ENCODE data around the gene ZNF579. TPM values are rescaled to one million over a fixed set of nuclear protein-coding genes. Genes with fewer than 3 reads are reported as not detected.

ZNF579 gene
- polyA plus RNA-seq, 1 donor from 2014 or later, result 7.4 TPM

DNA sequence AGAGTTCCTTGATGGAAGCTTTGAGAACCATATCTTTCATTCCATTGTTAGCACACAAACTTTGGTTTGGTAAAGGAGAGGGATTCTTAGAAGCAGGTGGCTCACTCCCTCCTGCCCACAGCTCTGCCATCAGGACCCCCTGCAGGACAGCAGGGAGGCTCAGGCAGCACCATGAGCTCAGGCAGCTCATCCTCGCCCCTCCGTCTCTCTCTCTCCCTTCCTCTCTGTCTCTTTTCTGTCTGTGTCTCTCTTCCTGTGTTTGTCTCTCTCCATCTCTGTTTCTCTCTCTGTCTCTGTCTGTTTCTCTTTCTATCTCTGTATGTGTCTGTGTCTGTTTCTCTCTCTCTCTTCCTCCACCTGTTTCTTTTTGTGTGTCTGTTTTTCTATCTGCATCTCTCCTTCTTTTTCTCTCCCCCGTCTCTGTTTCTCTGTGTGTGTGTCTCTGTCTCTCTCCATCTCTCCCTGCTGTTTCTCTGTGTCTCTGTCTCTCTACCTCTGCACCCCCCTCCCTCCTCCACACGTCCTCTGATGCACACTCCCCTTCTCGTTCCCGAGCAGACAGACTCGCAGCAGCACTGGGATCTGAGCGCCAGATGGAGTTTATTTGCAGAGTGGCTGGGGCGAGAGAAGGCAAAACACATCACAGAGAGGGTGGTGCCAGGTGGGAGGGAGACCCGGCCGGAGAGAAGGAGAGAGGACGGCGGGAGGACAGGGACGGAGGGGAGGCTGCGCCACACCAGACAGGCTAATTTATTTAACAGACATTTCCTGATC is 52.4 kb downstream of the ZNF579 start:
- Histone ChIP-seq H3K4me2 (ENCODE audit: low read length) (no peak overlapping the region), H3K27ac (ENCODE audit: low read length) (no peak overlapping the region), H3K36me3 (ENCODE audit: insufficient read depth, low read length) (no peaks in the 10 kb centered on the region), H2AFZ (ENCODE audit: low read depth, low read length) (no peak overlapping the region), H3K4me3 (ENCODE audit: low read length) (no peak overlapping the region), H3F3A (ENCODE audit: insufficient read depth, low read length, poor library complexity, severe bottlenecking) (no peaks in the 10 kb centered on the region), H3K79me2 (replicated peaks; ENCODE audit: insufficient read depth, low read length) (no peaks in the 10 kb centered on the region), H3K27me3 (ENCODE audit: insufficient read depth, low read depth, low read length) (no peaks in the 10 kb centered on the region), H4K20me1 (ENCODE audit: insufficient read depth) (no peaks in the 10 kb centered on the region), H3K9me3 (ENCODE audit: low read length) (no peaks in the 10 kb centered on the region), H3K9ac (ENCODE audit: low read length) (peak overlapping the region; percentile 9), H3K9me2 (ENCODE audit: insufficient read depth, low read length) (no peaks in the 10 kb centered on the region)
- TF ChIP-seq EZH2 (IDR thresholded peaks at IDR 0.05; ENCODE audit: borderline replicate concordance, insufficient read depth, low read length, poor library complexity, severe bottlenecking), result no peak
- no peak for TF ChIP-seq SMC3 (conservative IDR thresholded peaks at IDR 0.05; ENCODE audit: poor library complexity)
- TF ChIP-seq, protein P1, sequence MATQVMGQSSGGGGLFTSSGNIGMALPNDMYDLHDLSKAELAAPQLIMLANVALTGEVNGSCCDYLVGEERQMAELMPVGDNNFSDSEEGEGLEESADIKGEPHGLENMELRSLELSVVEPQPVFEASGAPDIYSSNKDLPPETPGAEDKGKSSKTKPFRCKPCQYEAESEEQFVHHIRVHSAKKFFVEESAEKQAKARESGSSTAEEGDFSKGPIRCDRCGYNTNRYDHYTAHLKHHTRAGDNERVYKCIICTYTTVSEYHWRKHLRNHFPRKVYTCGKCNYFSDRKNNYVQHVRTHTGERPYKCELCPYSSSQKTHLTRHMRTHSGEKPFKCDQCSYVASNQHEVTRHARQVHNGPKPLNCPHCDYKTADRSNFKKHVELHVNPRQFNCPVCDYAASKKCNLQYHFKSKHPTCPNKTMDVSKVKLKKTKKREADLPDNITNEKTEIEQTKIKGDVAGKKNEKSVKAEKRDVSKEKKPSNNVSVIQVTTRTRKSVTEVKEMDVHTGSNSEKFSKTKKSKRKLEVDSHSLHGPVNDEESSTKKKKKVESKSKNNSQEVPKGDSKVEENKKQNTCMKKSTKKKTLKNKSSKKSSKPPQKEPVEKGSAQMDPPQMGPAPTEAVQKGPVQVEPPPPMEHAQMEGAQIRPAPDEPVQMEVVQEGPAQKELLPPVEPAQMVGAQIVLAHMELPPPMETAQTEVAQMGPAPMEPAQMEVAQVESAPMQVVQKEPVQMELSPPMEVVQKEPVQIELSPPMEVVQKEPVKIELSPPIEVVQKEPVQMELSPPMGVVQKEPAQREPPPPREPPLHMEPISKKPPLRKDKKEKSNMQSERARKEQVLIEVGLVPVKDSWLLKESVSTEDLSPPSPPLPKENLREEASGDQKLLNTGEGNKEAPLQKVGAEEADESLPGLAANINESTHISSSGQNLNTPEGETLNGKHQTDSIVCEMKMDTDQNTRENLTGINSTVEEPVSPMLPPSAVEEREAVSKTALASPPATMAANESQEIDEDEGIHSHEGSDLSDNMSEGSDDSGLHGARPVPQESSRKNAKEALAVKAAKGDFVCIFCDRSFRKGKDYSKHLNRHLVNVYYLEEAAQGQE (IDR thresholded peaks at IDR 0.05; ENCODE audit: borderline replicate concordance), result no peak
- TF ChIP-seq MXI1 (conservative IDR thresholded peaks at IDR 0.05; ENCODE audit: poor library complexity, severe bottlenecking), result no peak
- TF ChIP-seq, protein P2, sequence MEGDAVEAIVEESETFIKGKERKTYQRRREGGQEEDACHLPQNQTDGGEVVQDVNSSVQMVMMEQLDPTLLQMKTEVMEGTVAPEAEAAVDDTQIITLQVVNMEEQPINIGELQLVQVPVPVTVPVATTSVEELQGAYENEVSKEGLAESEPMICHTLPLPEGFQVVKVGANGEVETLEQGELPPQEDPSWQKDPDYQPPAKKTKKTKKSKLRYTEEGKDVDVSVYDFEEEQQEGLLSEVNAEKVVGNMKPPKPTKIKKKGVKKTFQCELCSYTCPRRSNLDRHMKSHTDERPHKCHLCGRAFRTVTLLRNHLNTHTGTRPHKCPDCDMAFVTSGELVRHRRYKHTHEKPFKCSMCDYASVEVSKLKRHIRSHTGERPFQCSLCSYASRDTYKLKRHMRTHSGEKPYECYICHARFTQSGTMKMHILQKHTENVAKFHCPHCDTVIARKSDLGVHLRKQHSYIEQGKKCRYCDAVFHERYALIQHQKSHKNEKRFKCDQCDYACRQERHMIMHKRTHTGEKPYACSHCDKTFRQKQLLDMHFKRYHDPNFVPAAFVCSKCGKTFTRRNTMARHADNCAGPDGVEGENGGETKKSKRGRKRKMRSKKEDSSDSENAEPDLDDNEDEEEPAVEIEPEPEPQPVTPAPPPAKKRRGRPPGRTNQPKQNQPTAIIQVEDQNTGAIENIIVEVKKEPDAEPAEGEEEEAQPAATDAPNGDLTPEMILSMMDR (IDR thresholded peaks at IDR 0.05; ENCODE audit: poor library complexity, severe bottlenecking), result no peak
- TF ChIP-seq TAF1 (IDR thresholded peaks at IDR 0.05; ENCODE audit: low read depth), result no peak
- no peak for TF ChIP-seq POLR2AphosphoS5 (IDR thresholded peaks at IDR 0.05)
- TF ChIP-seq EP300 (conservative IDR thresholded peaks at IDR 0.05; ENCODE audit: poor library complexity, severe bottlenecking), result no peak
- no peak for TF ChIP-seq RAD21 (conservative IDR thresholded peaks at IDR 0.05)

DNA sequence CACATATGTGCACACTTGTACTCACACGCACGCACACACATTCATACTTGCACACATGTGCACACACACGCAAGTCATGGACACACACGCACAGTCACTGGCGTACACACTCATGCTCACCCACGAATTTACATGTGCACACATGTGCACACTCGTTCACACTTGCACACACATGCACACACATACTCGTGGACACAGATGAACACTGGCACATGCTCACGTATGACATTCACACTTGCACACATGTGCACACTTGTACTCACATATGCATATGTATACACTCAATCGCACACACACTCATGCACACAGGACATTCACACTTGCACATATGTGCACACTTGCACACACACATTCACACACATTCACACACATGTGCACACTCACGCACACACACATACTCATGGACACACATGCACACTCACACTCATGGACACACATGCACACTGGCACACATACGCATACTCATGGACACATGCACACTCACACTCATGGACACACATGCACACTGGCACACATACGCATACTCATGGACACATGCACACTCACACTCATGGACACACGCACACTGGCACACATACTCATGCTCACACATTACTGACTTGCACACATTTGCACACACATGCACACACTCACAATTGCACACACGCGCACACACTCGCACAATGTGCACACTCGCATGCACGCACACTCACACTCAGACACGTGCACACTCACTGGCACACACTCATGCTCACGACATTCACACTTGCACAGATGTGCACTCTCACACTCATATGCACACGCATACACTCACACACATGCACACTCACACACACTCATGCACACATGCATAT is 53.2 kb downstream of the ZNF579 start:
- TF ChIP-seq RAD21 (conservative IDR thresholded peaks at IDR 0.05) (no peak), TAF1 (IDR thresholded peaks at IDR 0.05; ENCODE audit: low read depth) (no peak), POLR2AphosphoS5 (IDR thresholded peaks at IDR 0.05) (no peak), MXI1 (conservative IDR thresholded peaks at IDR 0.05; ENCODE audit: poor library complexity, severe bottlenecking) (no peak), EP300 (conservative IDR thresholded peaks at IDR 0.05; ENCODE audit: poor library complexity, severe bottlenecking) (no peak), SMC3 (conservative IDR thresholded peaks at IDR 0.05; ENCODE audit: poor library complexity) (no peak), EZH2 (IDR thresholded peaks at IDR 0.05; ENCODE audit: borderline replicate concordance, insufficient read depth, low read length, poor library complexity, severe bottlenecking) (no peak)
- TF ChIP-seq, protein P2 (IDR thresholded peaks at IDR 0.05; ENCODE audit: poor library complexity, severe bottlenecking), result no peak
- TF ChIP-seq, protein P1 (IDR thresholded peaks at IDR 0.05; ENCODE audit: borderline replicate concordance), result no peak
- Histone ChIP-seq H2AFZ (ENCODE audit: low read depth, low read length) (no peak overlapping the region), H3K4me2 (ENCODE audit: low read length) (no peak overlapping the region)

More for the DNA sequence above, 53.2 kb downstream of the ZNF579 start:
- H3K79me2 ChIP-seq (replicated peaks; ENCODE audit: insufficient read depth, low read length), result no peaks in the 10 kb centered on the region
- H4K20me1 ChIP-seq (ENCODE audit: insufficient read depth), result no peaks in the 10 kb centered on the region
- H3K27ac ChIP-seq (ENCODE audit: low read length), result no peak overlapping the region
- no peak overlapping the region for H3K9ac ChIP-seq (ENCODE audit: low read length)
- H3K4me3 ChIP-seq (ENCODE audit: low read length), result no peak overlapping the region
- no peaks in the 10 kb centered on the region for H3K27me3 ChIP-seq (ENCODE audit: insufficient read depth, low read depth, low read length)
- no peaks in the 10 kb centered on the region for H3K36me3 ChIP-seq (ENCODE audit: insufficient read depth, low read length)
- no peaks in the 10 kb centered on the region for H3F3A ChIP-seq (ENCODE audit: insufficient read depth, low read length, poor library complexity, severe bottlenecking)
- no peaks in the 10 kb centered on the region for H3K9me2 ChIP-seq (ENCODE audit: insufficient read depth, low read length)
- no peaks in the 10 kb centered on the region for H3K9me3 ChIP-seq (ENCODE audit: low read length)

Measured in neural cell (in vitro differentiated cells).